ENCODE results near the gene ITGB1BP1. TPM values are rescaled to one million over a fixed set of nuclear protein-coding genes. Genes with fewer than 3 reads are reported as not detected.
"Not testable (repeated sequence)": the region's sequence is repeated elsewhere in the genome, so short reads cannot be mapped to it uniquely, and the experiment has no call there.

ITGB1BP1 gene
- polyA plus RNA-seq, 3 donors, result 76.2 to 83.9 (median 82.1) TPM

- peak in 1 of 11 donors; percentile 37 for DNase-seq (ENCODE audit: extremely low read depth in 1 of 11, low read depth in 9 of 11, low spot score in 4 of 11)
Measured at GRCh38 chr2:9408641-9409151, 14.6 kb downstream of the ITGB1BP1 start.

GRCh38 chr2:9407363-9407811 lies 15.9 kb downstream of the ITGB1BP1 start:
- DNase-seq (ENCODE audit: extremely low read depth in 1 of 11, low read depth in 9 of 11, low spot score in 4 of 11), result no peak

- no peak for DNase-seq (ENCODE audit: extremely low read depth in 1 of 11, low read depth in 9 of 11, low spot score in 4 of 11)
Measured at GRCh38 chr2:9406529-9407362, 16.6 kb downstream of the ITGB1BP1 start.

GRCh38 chr2:9405636-9406035 lies 17.7 kb downstream of the ITGB1BP1 start:
- no peak for DNase-seq (ENCODE audit: extremely low read depth in 1 of 11, low read depth in 9 of 11, low spot score in 4 of 11)

- no peak for DNase-seq (ENCODE audit: extremely low read depth in 1 of 11, low read depth in 9 of 11, low spot score in 4 of 11)
Measured at GRCh38 chr2:9404451-9404850, 18.9 kb downstream of the ITGB1BP1 start.

GRCh38 chr2:9403924-9404323 lies 19.4 kb downstream of the ITGB1BP1 start:
- DNase-seq (ENCODE audit: extremely low read depth in 1 of 11, low read depth in 9 of 11, low spot score in 4 of 11), result no peak

- DNase-seq (ENCODE audit: extremely low read depth in 1 of 11, low read depth in 9 of 11, low spot score in 4 of 11), result no peak
Measured at GRCh38 chr2:9401646-9402371, 21.5 kb downstream of the ITGB1BP1 start.

GRCh38 chr2:9401059-9401547 lies 22.2 kb downstream of the ITGB1BP1 start:
- DNase-seq (ENCODE audit: extremely low read depth in 1 of 11, low read depth in 9 of 11, low spot score in 4 of 11), result no peak

- no peak for DNase-seq (ENCODE audit: extremely low read depth in 1 of 11, low read depth in 9 of 11, low spot score in 4 of 11)
Measured at GRCh38 chr2:9400268-9401058, 22.9 kb downstream of the ITGB1BP1 start.

GRCh38 chr2:9398881-9399780 lies 24.2 kb downstream of the ITGB1BP1 start:
- peak in 7 of 11 donors; percentile 27 to 64 (median 44) for DNase-seq (ENCODE audit: extremely low read depth in 1 of 11, low read depth in 9 of 11, low spot score in 4 of 11)

- not testable (repeated sequence) for DNase-seq (ENCODE audit: extremely low read depth in 1 of 11, low read depth in 9 of 11, low spot score in 4 of 11)
Measured at GRCh38 chr2:9398251-9398650, 25.1 kb downstream of the ITGB1BP1 start.

GRCh38 chr2:9397201-9397600 lies 26.1 kb downstream of the ITGB1BP1 start:
- DNase-seq (ENCODE audit: extremely low read depth in 1 of 11, low read depth in 9 of 11, low spot score in 4 of 11), result no peak

- DNase-seq (ENCODE audit: extremely low read depth in 1 of 11, low read depth in 9 of 11, low spot score in 4 of 11), result no peak
Measured at GRCh38 chr2:9394816-9395215, 28.5 kb downstream of the ITGB1BP1 start.

GRCh38 chr2:9392898-9393765 lies 30.2 kb downstream of the ITGB1BP1 start:
- DNase-seq (ENCODE audit: extremely low read depth in 1 of 11, low read depth in 9 of 11, low spot score in 4 of 11), result peak in 2 of 11 donors; percentile 22 to 29

- no peak for DNase-seq (ENCODE audit: extremely low read depth in 1 of 11, low read depth in 9 of 11, low spot score in 4 of 11)
Measured at GRCh38 chr2:9391961-9392720, 31.2 kb downstream of the ITGB1BP1 start.

- DNase-seq (ENCODE audit: extremely low read depth in 1 of 11, low read depth in 9 of 11, low spot score in 4 of 11), result no peak
Measured at GRCh38 chr2:9390991-9391390, 32.3 kb downstream of the ITGB1BP1 start.
